GM21367 (cell line): ENCODE results near the gene ZNF407.
"Not testable (repeated sequence)": the region's sequence is repeated elsewhere in the genome, so short reads cannot be mapped to it uniquely, and the experiment has no call there.

Experiments used
- ATAC-seq: cut with Tn5 transposase; IDR thresholded peaks from one replicate; pipeline ENCODE4 v1.9.1; 2021; ENCODE audit not compliant: unreplicated experiment

The ZNF407 gene

DNA sequence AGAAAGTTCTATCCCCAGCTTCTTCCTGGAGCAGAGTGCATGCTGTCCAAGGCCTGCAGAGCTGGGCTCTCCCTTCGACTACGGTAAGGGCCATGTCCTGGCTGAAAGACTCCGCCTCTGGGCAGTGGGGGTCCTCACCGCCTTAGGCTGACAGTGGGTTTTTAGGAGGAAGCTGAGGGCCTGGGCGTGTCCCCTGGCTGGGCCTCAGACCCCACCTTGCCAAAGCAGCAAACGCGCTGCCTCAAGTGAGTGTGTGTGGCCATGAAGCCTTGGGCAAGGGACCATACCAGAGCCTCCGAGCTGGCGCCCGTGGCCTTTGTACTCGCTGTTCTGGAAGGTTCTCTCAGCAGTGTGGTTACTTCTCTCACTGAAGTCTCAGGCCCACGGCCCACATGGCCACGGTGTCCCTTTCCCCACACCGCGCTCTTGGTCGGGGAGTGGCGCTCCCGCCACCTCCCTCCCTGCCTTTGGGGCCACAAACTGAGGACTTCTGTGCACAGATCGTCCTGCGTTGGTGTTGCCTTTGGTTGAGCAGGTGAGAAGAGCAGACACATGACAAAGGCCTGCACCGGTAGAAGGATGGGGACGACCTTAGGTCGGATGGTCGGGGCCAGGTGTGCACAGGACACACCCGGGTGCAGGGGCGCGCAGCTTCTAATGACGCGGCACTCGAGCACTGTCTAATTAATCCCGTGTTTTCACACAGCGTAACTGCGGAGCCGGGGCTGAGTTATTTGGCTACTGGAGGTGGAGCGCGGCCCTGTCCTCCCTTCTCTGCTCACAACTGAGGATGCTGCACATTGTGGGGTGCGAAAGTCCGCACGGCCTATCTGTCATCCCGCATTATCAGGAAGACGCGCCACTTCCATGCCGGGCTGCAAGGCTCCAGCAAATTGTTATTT is 489.7 kb downstream of the ZNF407 start:
- no peak for ATAC-seq

DNA sequence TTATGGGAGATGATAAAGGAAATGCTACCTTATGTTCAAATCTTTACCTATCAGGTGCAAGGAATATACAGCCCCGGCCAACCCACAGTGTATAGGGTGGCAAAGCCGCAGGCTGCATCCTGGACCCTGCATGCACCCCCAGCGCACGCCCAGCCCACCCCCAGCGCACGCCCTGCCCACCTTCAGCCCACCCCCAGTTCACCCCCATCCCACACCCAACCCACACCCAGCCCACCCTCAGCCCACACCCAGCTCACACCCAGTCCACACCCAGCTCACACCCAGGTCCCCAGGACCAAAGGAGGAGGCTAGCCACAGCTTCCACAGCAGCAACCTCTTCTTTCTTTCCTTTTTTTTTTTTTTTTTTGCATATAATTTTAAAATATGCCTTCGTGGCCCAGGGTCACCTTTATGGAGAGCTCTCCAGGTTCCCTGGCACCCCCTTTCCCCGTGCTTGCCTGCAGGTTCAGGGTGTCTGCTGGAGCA is 490.4 kb downstream of the ZNF407 start:
- ATAC-seq = no peak

DNA sequence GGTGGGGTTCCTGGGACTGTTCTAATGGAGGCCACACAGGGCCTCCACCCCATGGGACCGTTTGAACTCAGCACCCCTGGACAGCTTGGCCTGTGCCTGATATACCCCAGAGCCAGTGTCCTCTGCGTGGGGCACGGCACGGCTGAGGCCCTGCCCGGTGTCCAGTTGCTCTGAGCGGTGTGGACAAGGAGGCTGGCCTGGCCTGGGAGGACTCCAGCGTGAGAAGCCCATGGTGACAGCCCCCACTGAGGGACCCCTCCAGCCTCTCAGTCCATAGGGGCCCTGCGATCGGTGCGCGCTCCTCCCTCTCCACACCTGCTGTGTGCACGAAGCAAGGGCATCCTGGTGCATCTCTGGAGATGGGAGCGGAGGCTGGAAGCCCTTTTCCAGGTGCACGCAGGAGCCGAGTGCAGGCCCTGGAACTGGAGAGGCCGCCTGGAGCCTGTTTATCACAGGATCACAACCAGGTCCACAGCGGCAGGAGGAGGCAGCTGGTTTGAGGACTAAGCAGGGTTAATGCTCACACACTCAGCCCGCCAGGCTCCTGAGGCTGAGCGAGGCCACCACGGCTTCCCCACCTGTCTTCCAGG is 491.0 kb downstream of the ZNF407 start:
- no peak for ATAC-seq

DNA sequence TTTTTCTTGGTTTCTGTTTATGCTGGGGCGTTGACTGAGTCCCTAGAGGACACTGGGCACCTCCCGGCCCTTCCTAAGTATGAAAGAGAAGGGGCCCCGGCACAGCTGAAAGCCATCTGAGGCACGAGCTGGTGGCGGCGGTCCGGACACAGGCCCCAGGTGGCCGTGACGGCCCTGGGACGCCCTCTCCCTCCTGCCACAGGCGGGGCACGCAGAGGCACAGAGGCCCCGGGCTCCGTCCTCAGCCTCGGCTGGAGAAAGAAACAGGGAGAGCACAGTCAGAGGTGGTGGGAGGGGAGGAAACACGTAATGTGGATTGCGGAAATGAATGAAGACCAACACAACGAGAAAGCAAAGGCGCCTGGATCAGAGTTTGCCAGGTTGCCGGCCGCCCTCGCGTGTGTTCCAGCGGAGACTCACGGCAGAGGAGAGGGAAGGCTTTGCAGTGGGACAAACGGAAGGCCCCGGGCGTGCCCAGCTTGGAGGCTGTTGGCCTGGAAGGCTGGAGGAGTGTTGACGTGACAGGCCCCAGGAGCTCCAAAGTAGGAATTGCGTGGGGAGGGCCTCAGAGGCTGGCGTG is 492.2 kb downstream of the ZNF407 start:
- ATAC-seq = no peak

DNA sequence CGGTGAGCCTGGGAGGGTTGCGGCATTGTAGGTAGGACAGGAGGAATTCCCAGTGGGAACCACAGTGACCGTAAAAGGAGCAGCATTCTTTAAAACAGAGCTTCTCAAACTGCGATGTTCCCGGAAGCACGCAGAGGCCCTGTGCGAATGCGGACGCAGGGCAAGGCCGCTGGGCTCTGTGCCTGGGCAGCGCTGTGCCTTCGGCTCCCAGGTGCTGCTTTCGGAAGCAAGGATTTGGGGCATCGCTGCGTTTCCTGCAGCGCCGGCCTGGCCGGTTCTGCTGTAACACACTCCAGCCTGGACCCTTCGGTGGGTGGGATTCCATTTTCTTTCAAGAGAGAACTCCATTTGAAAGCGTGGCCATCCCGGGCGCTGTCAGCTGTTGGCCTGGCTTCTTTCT is 492.7 kb downstream of the ZNF407 start:
- ATAC-seq = no peak

DNA sequence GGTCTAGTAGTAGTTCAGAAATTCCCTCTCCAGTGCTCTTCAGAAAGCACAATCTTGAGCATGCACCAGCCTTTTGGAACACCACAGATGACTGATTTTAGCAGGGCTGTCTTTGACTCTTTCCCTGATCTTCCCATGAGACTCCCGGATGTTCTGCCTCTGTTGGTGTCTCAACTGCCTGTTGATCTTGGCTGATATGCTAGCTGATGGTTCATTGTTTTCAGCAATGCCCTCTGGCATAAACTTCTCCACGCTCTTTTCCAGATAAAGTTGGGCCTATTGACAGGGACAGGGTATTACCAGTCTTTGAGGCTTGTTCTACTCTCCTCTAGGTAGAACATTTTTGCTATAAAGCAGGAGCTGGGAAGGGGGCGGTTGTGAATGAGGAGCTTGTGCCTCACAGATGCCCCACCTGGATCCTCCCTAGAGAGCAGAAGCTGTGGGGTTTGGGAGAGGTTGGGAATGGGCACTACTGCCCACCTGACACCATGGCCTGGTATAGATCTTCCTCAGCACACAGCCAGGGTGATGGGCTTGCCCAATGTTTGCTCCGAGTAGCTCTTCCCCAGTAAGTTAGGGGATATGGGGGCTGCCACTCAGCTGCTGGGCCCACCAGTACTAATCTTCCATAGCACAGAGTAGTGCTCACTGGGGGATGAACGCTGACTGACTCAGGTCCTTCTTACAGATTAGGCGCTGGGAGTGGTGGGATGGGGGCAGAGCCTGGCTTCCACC is 500.0 kb downstream of the ZNF407 start:
- no peak for ATAC-seq

DNA sequence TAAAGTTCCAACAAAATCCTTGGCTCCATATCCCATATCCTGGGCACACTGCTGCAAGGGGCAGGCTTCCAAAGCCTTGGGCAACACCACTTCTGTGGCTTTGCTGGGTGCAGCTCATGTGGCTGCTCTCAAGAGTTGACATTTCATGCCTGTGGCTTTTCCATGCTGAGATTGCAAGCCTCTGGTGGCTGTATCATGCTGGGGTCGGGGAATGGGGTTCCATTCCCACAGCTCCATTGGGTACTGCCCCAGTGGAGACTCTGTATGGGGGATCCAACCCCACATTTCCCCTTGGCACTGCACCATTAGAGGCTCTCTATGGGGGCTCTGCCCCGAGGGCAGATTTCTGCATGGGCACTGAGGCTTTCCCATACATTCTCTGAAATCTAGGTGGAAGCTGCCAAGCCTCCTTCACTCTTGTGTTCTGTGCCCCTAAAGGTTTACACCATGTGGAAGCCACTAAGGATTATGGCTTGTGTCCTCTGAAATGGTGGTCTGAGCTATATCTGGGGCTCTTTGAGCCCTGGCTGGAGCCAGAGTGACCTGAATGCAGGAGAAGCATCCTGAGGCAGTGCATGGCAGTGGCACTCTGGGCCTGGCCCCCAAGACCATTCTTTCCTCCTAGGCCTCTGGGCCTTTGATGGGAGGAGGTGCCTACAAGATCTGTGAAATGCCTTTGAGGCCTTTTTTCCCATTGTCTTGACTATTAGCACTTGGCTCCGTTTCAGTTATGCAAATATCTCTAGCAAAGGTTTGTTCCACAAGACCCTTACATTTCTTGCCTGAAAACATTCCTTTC is 503.4 kb downstream of the ZNF407 start:
- ATAC-seq = no peak

DNA sequence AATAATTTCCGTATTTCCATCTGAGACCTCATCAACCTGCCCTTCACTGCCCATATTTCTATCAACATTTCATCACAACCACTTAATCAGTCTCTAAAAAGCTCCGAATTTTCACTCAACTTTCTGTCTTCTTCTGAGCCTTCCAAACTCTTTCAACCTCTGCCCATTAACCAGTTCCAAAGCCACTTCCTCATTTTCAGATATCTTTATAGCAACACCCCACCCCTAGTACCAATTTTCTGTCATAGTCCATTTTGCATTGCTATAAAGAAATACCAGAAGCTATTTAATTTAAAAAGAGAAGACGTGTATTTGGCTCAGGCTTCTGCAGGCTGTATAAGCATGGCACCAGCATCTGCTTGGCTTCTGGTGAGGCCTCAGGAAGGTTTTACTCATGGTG is 504.2 kb downstream of the ZNF407 start:
- ATAC-seq = no peak

DNA sequence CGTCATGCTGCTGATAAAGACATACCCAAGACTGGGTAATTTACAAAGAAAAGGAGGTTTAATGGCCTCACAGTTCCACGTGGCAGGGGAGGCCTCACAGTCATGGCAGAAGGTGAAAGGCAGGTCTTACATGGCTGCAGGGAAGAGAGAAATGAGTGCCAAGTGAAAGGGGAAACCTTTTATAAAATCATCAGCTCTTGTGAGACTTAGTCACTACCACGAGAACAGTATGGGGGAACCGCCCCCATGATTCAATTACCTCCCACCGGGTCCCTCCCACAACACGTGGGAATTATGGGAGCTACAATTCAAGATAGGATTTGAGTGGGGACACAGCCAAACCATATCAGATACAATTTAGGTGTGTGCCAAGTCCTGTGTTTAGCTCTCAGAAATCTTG is 506.4 kb downstream of the ZNF407 start:
- ATAC-seq = not testable (repeated sequence)

DNA sequence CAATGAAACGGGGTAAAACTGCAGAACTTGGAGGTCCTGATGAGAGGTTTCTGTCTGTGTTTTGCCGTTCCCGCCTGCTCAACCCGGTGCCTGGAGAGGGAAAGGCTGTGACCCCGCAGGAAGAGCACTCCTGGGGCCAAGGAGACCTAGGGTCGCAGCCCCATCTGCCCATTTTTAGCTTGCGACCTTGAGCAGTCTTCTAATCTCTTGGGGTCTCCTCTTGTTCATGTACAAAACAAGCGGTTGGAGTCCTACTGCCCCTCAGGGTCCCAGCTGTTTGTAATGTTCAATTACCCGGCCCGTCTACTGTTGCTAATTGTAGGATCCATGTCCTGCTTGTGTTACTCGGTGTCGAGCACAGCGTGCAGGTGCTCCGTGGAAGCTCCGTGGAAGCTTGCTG is 506.8 kb downstream of the ZNF407 start:
- no peak for ATAC-seq

DNA sequence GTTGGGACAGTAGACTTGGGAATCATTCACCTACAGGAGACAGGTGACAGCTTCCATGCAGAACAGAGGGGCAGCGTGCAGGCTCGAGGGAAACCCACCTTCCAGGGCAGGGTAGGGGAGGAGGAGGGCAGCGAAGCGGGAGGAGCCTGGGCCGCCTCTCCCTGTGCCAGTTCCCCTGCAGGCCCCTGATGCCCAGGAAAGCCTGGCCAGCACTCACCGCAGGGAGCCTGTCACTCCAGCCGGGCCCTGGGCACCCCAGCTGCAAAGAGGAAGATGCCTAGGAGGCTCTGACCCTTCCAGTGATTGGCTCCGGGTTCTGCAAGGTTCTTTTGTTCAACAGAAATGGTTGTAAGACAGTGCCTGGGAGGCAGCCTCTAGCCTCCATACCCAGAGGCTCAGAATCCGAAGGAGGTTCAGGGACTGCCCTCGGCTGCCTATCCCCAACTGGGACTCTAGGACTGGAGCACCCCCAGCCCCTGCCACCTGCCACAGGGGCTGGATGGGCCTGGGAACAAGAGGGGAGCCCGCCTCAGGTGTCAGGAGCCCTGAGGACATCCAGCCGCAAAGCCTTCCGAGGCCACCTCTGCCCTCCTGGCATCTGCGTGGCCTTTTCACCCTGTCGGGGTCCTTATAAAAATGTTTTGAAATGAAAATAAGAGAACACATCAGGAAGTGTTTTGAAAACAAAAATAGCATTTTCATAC is 508.0 kb downstream of the ZNF407 start:
- no peak for ATAC-seq

DNA sequence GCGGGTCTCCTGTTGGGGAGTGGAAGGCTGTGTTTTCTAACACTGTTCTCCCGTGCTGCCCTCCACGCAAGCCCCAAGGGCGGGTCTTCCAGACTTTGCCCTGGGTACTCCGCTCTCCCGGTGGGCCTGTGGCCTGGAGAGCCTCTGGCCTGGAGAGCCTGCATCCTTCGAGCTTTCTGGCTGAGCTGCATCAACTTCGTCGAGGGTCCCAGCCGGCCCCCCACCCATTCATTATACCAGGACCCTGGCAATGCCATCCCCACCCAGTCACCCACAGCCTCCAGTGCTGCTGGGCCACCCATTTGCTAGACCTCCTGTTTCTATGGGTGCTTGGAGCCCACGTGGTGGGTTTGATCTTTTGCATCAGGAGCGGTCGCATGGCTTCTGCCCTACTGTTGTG is 509.1 kb downstream of the ZNF407 start:
- no peak for ATAC-seq

DNA sequence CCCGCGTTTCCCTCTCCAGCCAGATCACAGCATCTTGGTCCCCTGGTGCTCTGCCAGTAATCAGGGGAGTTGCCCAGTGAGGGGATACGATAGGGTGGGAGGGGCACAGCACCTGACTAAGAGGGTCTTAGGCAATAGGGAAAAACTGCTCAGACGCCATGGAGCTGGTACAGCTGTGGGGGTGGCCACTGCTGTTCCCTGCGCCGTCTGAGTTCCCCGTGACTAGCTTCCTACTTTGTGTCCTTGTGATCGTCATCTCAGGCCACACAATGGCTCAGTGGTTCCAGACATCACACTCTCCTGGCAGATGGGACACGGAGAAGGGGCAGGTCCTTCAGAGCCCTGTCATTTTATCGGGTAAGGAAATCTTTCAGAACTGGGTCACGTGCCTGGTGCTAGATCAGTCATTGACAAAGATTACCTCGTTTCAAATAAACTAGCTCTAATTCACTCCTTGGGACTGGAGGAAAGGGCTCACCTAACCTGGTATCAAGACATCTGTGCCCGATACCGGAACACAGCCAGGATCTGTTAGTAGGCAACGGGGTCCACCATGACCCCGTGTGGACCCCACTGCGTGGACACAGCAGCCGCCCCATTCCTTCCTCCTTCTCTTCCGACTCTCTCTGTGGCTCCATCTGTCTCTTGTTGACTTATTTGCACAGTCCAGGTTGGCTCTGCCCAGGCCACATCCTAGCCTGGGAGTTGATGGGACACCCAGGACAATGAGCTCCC is 509.7 kb downstream of the ZNF407 start:
- no peak for ATAC-seq

DNA sequence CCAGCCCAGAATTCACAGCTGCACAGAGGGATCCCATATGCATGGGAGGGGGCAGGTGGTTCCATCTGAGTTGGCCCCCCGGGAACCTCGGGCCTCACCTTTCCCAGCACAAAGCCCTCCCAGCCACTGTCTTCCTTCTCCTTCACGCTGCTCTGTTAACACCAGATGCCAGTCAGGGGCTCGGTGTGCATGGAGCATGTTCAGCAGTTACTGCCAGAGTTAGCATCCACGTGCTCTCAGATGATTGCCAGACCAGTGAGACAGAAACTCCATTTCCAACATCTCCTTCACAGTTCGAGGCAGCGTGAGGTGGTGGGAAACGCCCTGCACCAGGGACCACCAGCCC is 510.2 kb downstream of the ZNF407 start:
- no peak for ATAC-seq

DNA sequence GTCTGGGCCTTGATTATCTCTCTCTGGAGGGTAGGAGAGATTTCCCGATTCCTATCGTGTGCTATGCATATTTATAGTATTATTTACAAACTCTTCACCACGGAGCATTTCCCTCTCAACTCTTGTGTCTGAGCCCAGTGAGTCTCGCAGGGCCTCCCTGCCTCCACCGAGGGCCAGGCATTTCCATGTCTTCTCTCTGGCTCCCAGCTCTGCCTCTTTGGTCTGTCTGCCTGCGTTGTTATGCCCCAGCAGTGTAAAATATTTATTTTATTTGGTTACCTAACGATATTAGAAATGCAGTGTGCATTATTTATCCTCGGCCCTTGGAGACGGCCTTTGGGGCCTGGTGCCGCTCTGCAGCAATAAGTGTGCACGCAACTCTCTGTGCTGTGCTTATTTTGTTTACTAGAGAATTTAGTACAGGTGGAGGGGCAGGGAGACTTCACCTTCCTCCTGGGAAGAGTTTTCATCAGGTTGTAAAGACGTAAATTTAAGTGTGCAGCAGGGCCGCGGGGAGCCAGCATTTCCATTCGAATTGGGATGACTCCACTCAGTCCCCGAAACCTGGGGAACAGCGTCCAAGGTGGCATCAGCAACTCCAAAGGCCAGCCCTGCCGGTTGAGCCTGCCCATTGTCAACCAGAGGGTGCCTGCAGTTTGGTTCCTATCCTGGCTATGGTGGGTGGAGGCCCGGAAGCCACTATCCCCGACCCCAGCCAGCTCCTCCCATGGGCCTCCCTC is 511.1 kb downstream of the ZNF407 start:
- no peak for ATAC-seq

DNA sequence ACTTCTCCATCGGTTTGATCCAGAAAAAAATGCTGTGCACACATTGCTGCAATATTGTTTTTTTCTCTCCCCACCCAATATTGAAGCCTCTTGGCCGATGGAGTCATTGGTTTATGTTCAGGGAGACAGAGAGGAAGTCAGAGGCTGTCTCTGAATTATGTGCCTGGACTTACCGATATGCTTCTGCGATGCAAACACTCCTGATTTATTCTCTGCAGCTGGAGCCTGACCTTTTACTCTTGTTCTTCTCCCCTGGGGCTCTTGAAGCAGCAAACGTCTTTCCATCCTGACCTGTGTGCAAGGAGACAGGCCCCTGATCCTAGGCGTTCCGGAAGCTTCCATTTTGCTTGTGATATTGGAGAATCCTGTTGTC is 511.6 kb downstream of the ZNF407 start:
- ATAC-seq = no peak

DNA sequence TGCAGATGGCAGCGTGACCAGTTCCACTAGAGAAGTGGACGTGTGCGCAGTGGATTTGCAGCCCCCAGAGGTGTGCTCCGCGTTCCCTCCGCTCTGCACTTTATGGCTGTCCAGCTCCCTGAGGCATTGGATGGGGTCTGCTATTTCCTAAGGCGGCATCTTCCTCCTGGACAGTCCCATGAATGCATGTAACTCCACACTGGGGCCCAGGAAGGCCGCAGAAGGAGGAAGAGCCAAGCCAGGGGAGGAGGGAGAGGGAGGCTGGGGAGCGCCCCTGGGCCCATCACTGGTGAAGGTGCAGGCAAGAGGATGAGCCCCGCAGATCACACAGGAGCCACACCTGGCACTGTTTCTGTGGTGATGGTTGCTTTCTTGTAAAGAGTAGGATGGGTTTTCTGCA is 512.1 kb downstream of the ZNF407 start:
- ATAC-seq = no peak

DNA sequence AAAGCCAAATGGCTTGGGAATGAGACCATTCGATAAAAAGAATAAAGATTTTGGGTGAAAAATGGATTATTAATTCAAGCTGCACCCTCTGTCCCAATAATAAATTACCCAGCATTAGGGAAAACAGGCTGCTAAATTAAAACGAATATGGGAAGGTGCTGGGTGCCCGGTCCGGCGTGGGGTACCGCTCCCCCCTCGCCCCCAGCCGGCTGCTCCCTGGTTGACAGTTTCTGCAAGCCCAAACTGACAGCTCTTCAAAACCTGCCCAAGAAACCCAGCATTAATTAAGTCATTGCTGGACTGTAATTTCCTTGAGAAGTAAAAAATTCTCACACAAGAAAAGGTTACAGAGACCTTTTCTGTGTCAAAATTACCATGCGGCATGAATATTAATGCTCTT is 512.6 kb downstream of the ZNF407 start:
- no peak for ATAC-seq
